PC-9 (cell line): ENCODE data around the gene HCRT.

Source experiments
- CTCF ChIP-seq: fragments of 200-600 bp; sonication (generic); conservative IDR thresholded peaks from 2 replicates; pipeline ENCODE4 v1.6.1; 2017; ENCODE audit warnings: mixed run types, antibody characterized with exemption, mild to moderate bottlenecking, moderate library complexity
- EZH2 ChIP-seq: fragments of 200-600 bp; sonication (generic); IDR thresholded peaks from 2 replicates; pipeline ENCODE4 v1.8.0; 2017; ENCODE audit warnings: antibody characterized with exemption, low read depth

GRCh38 chr17:42177684-42178083, 7.6 kb downstream of the HCRT start:
- TF ChIP-seq CTCF (no peak), EZH2 (no peak)
